ENCODE data around the gene NRXN3.

The NRXN3 gene

DNA sequence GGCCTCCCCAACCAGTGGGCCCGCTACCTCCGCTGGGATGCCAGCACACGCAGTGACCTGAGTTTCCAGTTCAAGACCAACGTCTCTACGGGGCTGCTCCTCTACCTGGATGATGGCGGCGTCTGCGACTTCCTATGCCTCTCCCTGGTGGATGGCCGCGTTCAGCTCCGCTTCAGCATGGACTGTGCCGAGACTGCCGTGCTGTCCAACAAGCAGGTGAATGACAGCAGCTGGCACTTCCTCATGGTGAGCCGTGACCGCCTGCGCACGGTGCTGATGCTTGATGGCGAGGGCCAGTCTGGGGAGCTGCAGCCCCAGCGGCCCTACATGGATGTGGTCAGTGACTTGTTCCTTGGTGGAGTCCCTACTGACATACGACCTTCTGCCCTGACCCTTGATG is 73.0 kb downstream of the NRXN3 start:
- no peak for DNase-seq (ENCODE audit: low spot score)

DNA sequence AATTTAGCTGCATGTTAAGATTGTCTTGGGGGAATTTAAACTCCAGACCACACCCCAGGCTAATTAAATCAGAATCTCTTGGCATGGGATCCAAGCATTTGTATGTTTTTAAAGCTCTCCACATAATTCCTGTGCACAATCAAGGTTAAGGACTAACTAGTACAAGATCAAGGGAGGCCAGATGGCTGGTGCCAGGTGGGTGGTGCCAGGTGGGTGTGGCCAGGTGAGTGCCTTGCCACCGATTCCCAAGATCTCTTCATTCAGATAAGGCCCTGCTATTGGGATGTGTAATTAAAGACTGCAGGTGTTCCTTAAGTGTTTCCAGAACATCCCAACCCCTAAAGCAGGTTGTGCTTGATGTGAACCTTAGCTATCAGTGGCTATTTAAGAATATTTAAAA is 75.1 kb downstream of the NRXN3 start:
- DNase-seq (ENCODE audit: low spot score): no peak

DNA sequence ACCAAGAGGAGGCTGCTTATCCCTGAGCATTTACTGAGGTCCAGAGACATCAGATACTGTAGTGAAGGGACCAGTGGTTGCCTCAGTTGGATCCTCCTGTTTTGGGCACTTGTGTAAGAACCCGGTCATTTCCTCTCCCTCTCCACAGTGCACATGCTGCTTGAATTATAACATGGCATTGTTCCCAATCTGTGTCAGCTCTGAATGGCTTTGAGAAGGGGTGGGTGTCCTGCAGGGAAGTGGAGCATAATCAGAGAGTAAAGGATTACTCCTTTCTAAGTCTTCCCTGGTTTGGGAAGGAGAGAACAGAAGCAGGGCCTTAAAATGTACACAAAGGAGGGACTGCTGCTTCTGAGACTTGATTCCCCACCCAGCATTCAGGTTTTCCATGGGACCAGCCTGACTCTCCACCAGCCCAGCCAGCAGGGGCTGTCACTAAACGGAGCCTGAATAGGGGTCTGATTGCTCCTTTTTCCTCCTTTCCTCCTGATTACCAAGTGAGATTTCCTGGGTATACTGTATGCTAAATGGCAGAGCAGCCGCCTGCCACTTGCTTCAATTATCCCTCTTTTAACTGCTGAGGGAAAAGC is 78.4 kb downstream of the NRXN3 start:
- no peak for DNase-seq (ENCODE audit: low spot score)

DNA sequence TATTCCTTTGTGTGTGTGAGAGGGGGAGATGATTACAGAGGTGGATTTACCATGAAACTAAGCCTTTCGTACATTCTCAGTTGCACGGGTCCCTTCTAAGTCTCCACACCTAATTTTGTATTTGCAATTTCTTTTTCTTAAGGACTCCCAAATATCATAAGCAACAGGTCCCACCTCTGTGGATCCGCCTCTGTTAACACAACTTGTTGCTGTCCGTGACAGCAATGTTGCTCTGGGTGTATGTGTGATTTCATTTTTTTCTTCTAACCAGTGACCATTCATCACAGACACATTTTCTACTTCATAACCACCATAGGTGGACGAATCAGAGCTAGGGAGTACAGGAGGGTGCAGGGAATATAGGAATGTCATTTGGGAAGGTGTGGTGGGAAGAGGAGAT is 81.1 kb downstream of the NRXN3 start:
- no peak for DNase-seq (ENCODE audit: low spot score)

DNA sequence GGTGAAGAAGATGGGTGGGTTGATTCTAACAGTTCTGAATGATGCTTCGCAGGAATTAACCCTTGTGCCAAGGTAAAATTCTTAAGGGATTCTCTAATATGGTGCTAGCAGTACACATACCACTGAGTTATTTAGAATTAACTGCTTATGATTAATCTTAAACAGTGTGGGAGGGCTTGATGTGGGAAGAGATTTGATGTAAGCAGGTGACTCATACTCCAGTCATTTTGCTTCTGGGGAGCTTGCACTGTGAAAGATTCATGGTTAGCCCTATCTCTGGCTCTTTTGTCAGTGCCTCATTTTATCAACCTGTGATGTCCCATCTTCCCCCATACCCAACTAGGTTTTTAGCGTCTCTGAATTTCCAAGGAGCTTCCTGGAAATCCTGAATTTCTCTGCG is 83.8 kb downstream of the NRXN3 start:
- DNase-seq (ENCODE audit: low spot score): no peak

DNA sequence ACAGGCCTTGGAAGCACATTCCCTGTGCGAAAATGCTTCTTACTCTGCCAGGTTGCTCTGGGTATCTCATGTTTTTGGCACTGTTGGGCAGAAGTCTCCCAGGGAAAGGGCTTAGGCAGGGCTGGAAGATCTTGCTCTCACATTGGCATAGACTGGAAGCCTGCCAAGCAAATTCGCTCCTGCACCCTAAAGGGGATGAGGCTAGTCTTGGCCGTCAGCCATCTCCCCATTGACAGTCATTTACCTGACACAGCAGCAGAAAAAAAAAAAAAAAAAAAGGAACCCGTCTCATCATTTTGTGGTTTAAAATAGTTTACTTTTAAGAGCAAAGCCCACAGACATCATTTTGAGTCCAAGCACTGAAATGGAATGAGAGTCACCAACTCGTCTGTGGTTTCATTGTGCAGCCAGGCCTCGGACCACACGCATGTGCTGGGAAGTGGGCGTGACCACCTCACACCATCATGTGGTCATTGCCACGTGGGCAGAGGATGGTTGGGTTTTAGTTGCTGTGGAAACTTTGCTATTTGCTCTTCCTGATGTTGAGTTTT is 84.8 kb downstream of the NRXN3 start:
- no peak for DNase-seq (ENCODE audit: low spot score)

DNA sequence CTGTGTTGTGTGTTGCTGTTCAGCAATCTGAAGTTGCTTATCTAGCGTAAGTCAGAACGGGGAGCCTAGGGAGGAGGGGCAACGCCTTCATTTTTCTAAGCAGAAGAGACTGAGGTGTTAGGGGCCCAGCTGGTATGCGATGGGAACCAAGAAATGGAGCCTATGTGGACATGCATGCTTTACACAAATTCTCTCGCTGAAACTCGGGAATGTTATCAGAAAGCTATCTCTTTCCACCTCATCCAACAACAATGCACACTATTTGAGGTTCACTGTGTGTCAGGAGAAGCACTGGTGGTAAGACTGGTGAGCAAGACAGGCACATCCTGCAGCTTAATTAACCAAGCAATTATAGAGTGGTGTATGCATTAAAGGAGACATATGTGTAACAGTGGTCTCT is 89.7 kb downstream of the NRXN3 start:
- no peak for DNase-seq (ENCODE audit: low spot score)

DNA sequence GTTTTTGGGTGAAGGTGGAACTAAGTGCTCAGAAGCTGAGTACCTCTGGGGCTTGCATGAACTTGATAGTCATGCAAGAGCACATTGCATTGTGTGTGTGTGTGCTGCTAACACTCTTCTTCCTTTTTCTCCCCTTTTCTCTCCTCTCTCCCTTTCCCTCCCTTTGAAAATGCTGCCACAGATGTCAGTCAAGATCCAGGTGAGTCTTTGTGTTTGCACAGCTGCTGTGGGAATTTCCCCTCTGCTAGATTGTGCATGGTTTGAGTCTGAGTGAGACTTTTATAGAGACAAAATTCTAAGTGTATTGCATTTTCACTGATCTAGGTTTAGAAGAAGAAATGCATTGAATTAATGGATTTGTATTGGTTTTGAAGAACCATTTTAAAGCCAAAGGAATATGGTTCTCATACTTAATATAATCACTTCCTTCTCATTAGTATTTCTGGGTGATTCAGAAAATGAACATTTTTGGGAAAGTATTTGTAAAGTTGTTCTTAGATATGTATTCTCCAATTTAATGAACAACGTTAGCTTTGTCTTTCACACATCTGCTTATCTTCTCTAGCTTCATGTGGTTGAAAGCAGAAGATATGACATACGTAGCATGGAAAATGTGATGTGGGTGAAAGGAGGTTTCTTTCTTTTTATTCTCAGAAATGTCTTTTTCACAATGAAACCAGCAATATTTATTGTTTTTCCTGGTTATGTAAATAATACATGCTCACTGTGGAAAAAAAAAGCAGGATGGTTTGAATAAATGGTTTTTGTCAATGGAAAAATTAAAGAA is 108.5 kb downstream of the NRXN3 start:
- DNase-seq (ENCODE audit: low spot score): no peak

DNA sequence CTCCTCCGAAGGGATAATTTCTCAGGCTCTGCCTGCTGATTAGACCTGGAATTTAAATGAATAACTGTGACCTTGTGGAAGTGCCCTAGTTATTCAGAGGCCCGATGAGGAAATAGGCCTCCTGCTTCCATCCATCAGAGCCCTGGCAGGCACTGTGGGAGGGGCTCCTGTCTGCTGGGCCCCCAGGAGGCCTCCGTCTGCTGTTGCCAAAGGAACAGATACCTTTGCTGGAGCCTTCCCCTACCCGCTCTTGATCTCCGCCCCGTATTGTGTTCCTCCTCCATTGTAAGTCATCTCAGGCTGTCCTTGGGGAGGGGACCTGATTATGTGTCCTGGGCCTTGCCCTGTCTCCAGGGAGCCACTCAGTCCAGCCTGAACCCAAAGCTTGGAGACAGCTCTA is 112.3 kb downstream of the NRXN3 start:
- no peak for DNase-seq (ENCODE audit: low spot score)

DNA sequence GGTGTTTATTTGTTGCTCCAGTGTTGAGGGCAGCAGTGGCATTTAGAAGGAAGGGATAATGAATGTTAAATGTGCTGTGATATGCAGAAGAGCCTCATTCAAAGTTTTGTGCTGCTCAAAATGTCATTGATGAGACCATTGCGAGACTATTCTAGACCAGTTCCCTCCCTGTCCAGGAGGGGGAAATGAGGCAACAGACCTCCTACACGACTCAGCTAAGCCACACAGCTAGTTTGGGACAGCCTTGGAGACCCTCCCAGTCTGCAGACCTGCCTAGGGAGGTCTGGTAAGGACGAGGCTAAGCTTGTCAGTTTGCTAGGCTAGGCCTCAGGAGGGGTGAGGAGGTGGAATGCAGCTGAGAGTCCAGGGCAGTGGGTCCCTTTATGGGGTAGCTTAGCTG is 116.0 kb downstream of the NRXN3 start:
- DNase-seq (ENCODE audit: low spot score): no peak

DNA sequence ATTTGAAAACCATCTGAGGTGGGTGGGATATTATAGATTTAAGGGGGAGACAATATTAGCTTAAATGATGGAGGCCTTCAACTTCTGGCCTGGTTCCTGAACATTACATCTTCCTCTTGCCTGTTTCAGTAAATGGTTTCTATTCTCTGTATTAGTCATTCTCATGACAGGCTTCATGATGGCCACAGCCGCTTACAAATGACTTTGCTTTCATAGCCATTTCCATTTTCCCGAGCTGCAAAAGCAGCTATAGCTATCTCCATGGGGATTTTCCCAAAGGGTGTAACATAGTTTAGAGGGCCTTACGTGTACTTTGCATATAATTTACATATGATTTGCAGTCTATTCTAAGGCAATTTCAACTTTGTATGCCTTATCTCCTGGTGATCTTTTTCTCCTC is 121.8 kb downstream of the NRXN3 start:
- DNase-seq (ENCODE audit: low spot score): no peak

DNA sequence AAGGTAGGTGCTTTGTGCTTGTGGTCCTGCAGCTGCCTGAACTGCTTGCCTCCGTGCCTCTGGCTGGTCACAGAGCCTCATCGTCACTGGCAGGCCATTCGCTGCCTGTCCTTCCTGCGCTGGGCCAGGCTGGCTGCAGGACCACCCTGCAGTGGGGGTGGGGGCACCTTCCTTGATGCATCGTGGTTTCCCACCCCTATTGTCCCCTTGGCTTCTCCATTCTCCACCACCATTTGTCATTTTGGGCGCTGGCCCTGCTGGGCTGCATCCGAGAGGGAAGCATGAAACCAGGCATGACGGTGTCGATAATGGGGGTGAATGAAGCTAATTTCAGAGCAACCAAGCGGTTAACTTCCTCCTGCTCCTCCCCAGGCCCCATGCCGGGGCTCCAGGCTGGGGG is 127.7 kb downstream of the NRXN3 start:
- DNase-seq (ENCODE audit: low spot score): no peak

DNA sequence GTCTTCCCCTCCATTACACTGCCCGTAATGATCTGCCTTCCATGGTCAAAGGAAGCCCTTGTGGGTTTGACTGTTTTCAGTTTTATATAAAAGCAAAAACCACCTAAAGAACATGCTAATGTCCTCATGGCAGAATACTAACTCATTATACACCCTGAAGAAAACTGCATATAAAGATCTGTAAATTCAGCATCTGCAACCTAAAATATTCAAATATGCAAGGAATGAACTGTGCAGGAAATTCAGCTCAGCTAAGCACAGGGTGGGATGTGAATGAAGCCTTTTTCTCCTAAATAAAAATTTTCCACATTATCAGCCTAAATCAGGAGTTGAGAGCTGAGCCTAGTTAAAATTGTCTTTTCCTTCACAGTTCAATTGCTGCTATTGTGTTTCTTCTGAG is 128.1 kb downstream of the NRXN3 start:
- DNase-seq (ENCODE audit: low spot score): no peak

DNA sequence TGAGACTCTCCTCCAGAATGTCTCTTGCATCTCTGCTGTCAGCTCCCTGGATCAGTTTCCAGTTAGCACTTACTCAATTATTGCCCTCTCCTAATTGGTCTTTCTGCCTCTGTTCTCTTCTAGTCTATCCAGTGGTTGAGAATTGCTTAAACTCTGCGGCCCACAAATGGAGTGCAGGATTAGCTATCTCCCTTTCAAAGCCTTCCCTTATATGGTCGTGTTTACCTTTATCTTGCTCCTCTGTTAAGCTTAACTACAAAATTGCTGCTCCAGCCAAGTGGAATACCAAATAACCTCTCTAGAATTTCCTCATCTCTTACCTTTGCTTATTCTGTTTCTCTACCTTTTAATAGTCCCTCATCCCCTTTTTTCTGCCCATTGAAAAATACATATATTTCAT is 132.7 kb downstream of the NRXN3 start:
- no peak for DNase-seq (ENCODE audit: low spot score)

DNA sequence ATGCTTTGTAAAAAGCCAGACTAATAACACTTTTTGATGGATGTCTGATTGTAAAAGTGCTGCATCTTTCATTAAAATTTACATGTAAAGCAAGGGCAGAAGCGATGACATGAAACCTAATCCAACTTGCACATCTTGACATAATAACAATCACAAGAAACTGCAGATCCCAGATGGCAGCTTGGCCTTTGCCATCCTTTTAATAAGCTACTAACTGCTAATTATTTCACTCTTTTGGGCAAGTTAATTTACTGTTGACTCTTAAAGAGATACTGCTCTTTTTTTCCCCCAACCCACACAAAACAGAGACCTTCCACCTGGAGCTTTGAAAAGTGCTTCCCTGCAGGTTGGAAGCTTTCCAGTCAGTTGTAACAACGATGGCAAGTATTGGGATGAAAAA is 137.5 kb downstream of the NRXN3 start:
- DNase-seq (ENCODE audit: low spot score): no peak

DNA sequence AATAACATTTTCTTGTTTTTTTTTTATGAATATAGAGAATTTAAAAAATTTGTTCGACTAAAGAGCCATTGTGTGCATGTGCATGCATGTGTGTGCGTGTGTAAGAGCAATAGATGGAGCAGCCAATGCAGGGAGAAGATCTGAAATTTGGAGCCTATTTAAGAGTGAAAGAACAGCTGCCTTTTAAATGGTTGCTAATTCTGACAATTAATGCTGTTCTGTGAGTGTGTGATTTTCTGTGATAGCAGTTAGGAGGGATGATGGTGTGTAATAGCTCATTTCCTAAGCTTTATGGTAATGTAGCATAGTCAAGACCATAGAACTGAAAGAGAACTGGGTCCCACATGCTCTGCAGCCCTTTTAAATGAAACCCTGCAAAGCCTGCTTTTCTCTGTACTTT is 137.9 kb downstream of the NRXN3 start:
- DNase-seq (ENCODE audit: low spot score): no peak

DNA sequence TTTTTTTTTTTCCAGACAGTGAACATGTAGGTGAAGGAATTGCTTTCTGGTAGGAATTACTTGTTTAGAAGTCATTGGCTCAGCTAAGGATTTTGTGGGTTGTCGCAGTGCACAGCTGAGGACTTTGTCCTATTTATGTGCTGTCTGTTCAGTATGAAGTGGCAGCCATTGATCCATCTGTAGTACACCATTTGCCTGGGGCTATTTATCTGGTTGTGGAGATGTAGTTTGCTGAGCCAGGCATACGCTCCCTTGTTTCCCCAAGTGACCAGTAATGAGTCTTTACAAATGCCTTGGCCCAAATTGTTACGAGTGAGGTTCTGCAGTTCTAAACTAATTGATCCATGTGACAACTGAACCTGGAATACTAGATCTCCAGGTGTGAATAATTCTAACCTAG is 140.1 kb downstream of the NRXN3 start:
- no peak for DNase-seq (ENCODE audit: low spot score)

DNA sequence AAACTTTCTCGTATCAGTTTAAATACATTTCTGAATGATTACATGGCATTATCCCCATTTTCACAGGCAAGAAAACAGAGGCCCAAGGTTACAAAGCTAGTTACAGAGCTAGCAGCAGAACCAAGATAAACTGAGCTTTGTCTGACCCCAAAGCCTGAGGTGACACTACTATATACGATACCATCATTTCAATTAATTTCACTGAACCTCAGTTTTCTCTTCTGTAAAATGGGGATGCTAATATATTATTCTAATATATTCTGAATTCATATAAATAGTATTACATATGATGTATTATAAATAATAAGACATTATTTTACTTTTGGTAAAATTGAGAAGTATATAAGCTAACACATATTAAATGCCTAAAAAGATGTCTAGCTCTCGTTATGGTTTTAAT is 143.3 kb downstream of the NRXN3 start:
- no peak for DNase-seq (ENCODE audit: low spot score)

DNA sequence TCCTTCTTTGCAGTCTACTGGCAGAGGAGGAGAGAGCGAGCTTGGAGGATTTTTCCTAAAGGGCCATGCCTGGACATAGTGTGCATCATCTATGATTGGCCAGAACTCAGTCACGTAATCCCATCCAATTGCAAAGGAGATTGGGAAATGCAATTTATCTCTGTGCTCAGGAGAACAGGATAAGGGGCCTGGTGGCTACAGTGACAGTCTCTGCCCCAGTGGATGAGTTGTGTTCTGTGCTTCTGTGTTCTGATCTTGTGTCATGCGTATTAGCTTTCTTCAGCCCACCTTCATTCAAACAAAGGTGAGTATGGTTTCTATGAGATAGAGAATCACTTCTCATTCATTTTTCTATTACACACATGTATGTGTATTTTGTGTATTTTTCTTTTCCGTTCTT is 144.3 kb downstream of the NRXN3 start:
- DNase-seq (ENCODE audit: low spot score): no peak

DNA sequence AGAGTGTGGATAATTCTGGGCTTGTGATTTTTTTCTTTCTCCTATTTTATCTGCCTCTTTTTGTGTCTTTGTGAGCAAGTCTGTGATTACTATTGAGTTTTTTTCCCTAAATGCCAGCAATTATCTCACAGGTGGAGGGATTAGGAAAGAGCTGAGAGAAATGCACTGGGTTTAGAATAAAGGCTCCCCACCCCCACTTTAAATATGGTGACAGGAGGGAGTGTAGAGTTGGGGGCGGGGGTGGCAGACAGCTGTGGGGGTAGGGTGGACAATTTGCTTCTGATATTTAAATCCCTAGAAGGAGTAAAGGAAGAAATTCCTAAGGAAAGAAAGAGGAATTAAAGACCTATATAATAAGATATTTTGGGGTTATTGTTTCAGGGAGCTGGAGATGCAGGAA is 145.9 kb downstream of the NRXN3 start:
- DNase-seq (ENCODE audit: low spot score): no peak

DNA sequence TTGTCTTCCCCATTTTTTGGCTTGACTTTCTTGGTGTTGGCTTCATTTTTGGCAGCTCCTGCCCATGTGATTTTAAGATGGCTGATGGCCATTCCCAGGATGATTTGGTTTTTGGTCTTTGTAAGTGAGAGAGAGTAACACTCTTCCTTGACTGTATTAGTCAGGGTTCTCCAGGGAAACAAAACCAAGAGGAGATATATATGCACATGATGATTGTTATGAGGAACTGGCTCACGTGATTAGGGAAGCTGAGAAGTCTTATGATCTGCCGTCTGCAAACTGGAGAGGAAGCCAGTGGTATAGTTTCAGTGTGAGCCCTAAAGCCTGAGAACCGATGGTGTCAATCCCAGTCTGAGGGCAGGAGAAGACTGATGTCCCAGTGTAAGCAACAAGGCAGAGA is 146.6 kb downstream of the NRXN3 start:
- DNase-seq (ENCODE audit: low spot score): no peak

DNA sequence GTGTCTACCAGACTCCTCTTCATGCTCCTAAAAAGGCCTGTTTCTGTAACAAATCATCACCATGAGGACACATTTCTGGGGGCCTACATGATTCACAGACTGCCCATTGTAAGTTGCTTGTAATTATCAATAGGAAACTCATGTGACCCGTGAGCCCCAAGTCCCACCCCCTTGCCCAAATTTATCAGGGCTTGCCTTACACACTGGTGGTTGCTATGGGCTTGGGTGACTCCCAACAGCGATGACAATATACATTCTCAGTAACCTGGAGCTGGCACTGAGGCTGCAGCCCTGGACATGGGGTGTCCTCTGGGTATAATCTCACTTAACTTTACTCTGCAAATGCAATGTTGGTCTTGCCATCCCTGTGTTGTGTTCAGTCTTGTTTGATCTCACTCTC is 149.2 kb downstream of the NRXN3 start:
- no peak for DNase-seq (ENCODE audit: low spot score)

DNA sequence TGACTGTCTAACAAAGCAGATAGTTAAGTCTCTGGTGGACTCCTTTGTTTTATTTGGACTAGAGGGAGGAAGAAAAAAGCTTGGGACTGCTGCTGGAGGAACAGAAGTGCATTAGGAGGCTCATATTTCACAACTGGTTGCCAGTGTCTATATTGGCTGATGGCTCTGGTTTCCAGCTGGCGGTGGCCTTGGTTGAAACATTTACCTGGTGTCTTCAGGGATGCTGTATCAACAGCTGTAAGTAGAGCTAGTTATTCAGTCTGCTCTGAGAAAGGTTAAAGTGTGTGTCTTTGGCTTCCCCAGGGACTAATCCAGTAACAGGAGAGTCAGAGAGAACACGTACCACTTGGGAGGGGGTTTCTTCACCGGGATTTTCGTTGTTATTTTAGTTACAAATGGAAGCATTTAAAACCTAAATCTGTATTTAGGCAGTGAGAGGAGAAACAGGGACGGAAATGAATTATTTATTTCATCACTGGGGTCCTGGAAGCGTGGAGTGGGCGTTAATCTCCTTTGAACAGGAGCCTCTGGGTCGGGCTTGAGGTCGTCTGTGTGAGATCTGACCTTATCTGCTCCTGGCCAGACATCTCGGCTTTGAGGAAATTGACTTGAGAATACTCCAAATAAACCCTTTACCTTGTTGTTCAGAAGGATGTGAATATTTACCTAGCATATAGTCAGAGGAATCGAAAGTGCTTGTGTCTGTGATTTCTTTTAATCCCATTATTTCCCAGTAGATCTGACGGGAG is 149.9 kb downstream of the NRXN3 start:
- DNase-seq (ENCODE audit: low spot score): no peak
